ENCODE measurements around the gene PICK1. TPM values are rescaled to one million over a fixed set of nuclear protein-coding genes. Genes with fewer than 3 reads are reported as not detected.

The PICK1 gene
- polyA plus RNA-seq, 1 donor (not counting 4 experiments of a cell fraction or from before 2014, with no cell fraction given): 26.8 TPM

GRCh38 chr22:38107692-38108515 lies 50.7 kb downstream of the PICK1 start:
- no peak overlapping the region for H3K4me2 ChIP-seq (ENCODE audit: control insufficient read depth, extremely low read depth, insufficient read depth, low read depth, low read length)
- DNase-seq (ENCODE audit: low read depth, low spot score) (no peak), FAIRE-seq (no peak)
- no peak overlapping the region for H3K4me3 ChIP-seq (ENCODE audit: control insufficient read depth in 2 of 3, extremely low read depth in 1 of 3, insufficient read depth in 2 of 3, low read depth in 1 of 3, low read length in 3 of 3)
- no peaks in the 10 kb centered on the region for H3K9me3 ChIP-seq (ENCODE audit: control insufficient read depth, low read depth, low read length)
- no peak overlapping the region for H3K9ac ChIP-seq (ENCODE audit: control insufficient read depth, extremely low read depth, insufficient read depth, low read length)
- no peak overlapping the region for H2AFZ ChIP-seq (ENCODE audit: control insufficient read depth, low read length)
- H3K27me3 ChIP-seq (ENCODE audit: control insufficient read depth, extremely low read depth, insufficient read depth, low read length): no peaks in the 10 kb centered on the region
- no peaks in the 10 kb centered on the region for H3K36me3 ChIP-seq (ENCODE audit: control insufficient read depth in 2 of 2, extremely low read depth in 1 of 2, insufficient read depth in 2 of 2, low read length in 2 of 2)
- dilution Hi-C loops (cut with MboI; ENCODE audit: extremely low pct_ligation_motif_present, low sequenced_read_pairs): no loop called here
- H3K9me1 ChIP-seq (ENCODE audit: control insufficient read depth, extremely low read depth, insufficient read depth, low read length): no peaks in the 10 kb centered on the region
- no peaks in the 10 kb centered on the region for H4K20me1 ChIP-seq (ENCODE audit: control insufficient read depth, extremely low read depth, insufficient read depth, low read length)
- H3K79me2 ChIP-seq (ENCODE audit: control insufficient read depth, insufficient read depth, low read length): no peaks in the 10 kb centered on the region
- peaks cover 23% of the 10 kb centered on the region for H3K4me1 ChIP-seq (ENCODE audit: control insufficient read depth, extremely low read depth, insufficient read depth, low read length)
- TF ChIP-seq CTCF (optimal IDR thresholded peaks at IDR 0.05 in 1 of 3, IDR thresholded peaks at IDR 0.05 in 1 of 3, conservative IDR thresholded peaks at IDR 0.05 in 1 of 3; ENCODE audit: extremely low read depth in 1 of 3, insufficient read depth in 2 of 3, low read length in 3 of 3): no peak
- no peak for TF ChIP-seq EZH2 (IDR thresholded peaks at IDR 0.05; ENCODE audit: low read length)
- H3K27ac ChIP-seq (ENCODE audit: control insufficient read depth, insufficient read depth, low read length): no peak overlapping the region

GRCh38 chr22:38108561-38109319 lies 51.5 kb downstream of the PICK1 start:
- no peak for DNase-seq (ENCODE audit: low read depth, low spot score)
- Histone ChIP-seq H3K4me1 (ENCODE audit: control insufficient read depth, extremely low read depth, insufficient read depth, low read length) (peaks cover 24% of the 10 kb centered on the region), H3K4me2 (ENCODE audit: control insufficient read depth, extremely low read depth, insufficient read depth, low read depth, low read length) (no peak overlapping the region), H3K27me3 (ENCODE audit: control insufficient read depth, extremely low read depth, insufficient read depth, low read length) (no peaks in the 10 kb centered on the region), H4K20me1 (ENCODE audit: control insufficient read depth, extremely low read depth, insufficient read depth, low read length) (no peaks in the 10 kb centered on the region), H3K79me2 (ENCODE audit: control insufficient read depth, insufficient read depth, low read length) (no peaks in the 10 kb centered on the region), H2AFZ (ENCODE audit: control insufficient read depth, low read length) (no peak overlapping the region), H3K9me1 (ENCODE audit: control insufficient read depth, extremely low read depth, insufficient read depth, low read length) (no peaks in the 10 kb centered on the region), H3K27ac (ENCODE audit: control insufficient read depth, insufficient read depth, low read length) (no peak overlapping the region), H3K36me3 (ENCODE audit: control insufficient read depth in 2 of 2, extremely low read depth in 1 of 2, insufficient read depth in 2 of 2, low read length in 2 of 2) (peaks cover 0 to 2% of the 10 kb centered on the region in 2 experiments), H3K4me3 (ENCODE audit: control insufficient read depth in 2 of 3, extremely low read depth in 1 of 3, insufficient read depth in 2 of 3, low read depth in 1 of 3, low read length in 3 of 3) (no peak overlapping the region), H3K9me3 (ENCODE audit: control insufficient read depth, low read depth, low read length) (no peaks in the 10 kb centered on the region), H3K9ac (ENCODE audit: control insufficient read depth, extremely low read depth, insufficient read depth, low read length) (no peak overlapping the region)
- TF ChIP-seq CTCF (optimal IDR thresholded peaks at IDR 0.05 in 1 of 3, IDR thresholded peaks at IDR 0.05 in 1 of 3, conservative IDR thresholded peaks at IDR 0.05 in 1 of 3; ENCODE audit: extremely low read depth in 1 of 3, insufficient read depth in 2 of 3, low read length in 3 of 3) (no peak), EZH2 (IDR thresholded peaks at IDR 0.05; ENCODE audit: low read length) (no peak)
- dilution Hi-C loops (cut with MboI; ENCODE audit: extremely low pct_ligation_motif_present, low sequenced_read_pairs): no loop called here
- FAIRE-seq: no peak

Measured in keratinocyte (primary cell).